ENCODE measurements around the gene SPEM3.

The SPEM3 gene

DNA sequence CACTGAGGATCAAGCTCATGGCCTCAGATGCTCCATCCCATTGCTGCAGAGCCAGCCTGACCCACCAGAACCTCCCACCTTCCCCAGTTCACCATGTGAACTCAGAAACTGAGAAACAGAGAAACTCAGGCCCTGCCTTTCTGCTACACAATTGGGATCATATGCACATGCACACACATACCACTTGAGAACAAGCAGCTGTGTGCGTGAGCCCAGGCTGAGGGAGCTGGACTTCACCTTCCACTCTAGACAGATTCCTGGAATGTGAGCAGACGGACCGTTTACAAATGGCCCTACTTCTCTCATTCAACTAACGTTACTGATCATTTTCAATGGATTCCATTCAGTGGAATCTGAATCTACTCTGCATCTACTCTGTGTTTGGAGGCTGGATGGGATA is 5.0 kb upstream of the SPEM3 start:
- DNase-seq, result no peak

DNA sequence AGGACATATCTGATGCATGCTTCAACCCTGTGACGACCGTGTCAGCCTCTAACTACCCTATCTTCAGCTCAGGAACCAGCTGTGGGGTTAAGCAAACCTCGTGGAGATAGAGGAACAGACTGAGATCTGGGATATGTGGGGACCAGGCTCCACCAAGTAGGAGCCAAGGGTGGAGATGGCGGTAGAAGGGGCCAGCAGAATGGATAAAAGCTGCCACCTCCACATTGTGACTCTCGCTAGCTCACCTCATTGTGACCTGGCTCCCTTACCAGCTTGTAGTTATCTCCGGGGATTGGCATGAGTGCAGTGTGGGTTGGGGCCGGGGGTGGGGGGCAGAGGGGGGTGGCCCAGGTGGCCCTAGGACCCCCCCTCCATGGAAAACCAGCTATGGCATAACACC is 3.3 kb upstream of the SPEM3 start, which contains the start of gene SPEM2:
Gene SPEM2, plus strand, starts transcription at position 301 of the 400 bp plus-strand sequence. Its CDS starts 73 bp downstream, at position 374.
- DNase-seq, result no peak

DNA sequence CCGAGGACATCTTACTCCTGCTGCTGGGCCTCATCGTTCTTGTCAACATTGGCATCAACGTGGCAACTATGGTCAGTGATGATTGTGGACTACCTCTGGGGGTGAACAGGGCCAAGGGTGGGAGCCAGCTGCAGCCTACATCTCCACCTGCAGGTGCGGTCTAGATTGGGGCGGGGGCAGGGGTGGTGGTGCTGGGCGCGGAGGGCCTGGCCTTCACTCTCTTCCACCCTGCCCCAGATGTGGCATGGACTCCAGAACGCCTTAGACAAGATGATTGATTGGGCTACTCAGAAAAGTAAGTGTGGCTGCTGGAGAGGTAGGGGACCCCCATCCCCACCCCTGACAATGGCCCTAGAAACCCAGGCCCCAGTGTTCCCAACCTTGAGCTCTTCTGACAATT is 2.9 kb upstream of the SPEM3 start:
- no peak for DNase-seq

DNA sequence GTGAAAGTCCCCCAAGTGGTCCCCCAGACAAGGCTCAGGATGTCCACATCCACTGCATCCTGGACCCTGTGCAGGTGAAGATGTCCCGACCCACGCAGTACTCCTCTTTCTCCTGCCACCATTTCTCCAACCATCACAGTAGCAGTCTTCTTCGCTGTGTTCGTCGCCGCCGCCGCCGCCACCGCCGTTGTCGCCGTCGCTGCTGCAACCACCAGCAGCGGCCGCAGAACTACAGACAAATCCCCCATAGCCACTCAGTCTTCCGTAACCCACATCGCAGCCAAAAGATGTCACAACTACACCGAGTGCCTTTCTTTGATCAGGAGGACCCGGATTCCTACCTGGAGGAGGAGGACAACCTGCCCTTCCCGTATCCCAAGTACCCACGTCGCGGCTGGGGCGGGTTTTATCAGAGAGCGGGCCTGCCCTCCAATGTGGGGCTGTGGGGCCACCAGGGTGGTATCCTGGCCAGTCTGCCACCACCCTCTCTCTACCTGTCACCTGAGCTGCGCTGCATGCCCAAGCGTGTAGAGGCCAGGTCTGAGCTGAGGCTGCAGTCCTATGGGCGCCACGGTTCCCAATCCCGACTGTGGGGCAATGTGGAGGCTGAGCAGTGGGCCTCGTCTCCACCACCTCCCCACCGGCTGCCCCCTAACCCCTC is 2.3 kb upstream of the SPEM3 start:
- no peak for DNase-seq

DNA sequence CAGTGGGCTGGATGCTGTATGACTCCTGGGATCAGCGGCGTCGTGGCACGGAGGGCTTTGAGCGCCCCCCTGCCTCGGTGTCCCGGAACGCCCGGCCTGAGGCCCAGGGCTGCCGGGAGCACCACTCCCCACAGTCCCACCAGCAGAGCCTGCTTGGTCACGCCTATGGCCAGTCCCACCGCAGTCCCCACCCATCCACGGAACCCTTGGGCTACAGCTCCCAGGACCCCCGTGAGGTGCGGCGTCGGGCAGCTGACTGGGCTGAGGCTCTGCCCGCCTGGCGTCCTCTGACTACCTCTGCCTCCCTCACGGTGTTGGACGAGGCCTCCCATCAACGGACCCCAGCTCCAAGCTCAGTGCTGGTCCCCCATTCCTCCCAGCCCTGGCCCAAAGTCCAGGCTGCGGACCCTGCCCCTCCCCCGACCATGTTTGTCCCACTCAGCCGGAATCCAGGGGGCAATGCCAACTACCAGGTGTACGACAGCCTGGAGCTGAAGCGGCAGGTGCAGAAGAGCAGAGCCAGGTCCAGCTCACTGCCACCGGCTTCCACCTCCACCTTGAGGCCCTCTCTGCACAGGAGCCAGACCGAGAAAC is 1.7 kb upstream of the SPEM3 start:
- DNase-seq, result no peak

DNA sequence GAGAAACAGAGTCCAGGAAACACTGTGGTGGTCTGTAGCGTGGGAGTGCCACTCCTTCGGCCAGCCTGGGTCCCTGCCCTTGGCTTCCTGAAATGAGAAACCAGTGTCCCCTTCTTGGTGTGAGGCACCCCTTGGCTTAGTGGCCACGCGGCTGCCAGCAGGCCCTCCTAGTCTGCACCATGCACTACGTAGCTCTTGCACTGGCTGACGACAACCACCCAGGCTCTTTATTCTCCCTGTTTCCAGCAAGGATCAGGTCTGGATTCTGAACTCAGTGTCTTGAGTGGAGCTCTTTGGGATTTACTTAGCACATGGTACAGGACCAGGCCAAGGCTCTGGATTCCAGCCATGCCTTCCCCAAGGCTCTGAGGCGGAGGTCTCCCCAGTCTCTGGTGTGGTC is 1.1 kb upstream of the SPEM3 start:
- DNase-seq, result no peak

DNA sequence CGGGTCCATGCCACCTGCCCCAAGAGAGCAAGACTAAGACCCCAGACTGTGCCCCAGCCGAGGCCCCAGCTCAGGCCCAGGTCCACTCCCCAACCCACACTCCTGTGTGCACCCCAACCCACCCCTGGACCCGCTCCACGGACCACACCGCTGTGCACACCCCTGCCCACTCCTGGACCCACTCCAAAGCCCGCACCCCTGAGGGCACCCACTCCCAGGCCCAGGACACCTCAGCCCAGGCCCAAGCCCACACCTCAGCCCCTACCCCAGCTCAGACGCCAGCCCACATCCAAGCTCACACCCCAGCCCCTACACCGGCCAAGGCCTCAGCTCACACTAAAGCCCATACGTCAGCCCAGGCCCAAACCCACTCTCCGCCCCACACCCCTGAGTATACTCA is 1.1 kb downstream of the SPEM3 start:
- DNase-seq, result no peak

DNA sequence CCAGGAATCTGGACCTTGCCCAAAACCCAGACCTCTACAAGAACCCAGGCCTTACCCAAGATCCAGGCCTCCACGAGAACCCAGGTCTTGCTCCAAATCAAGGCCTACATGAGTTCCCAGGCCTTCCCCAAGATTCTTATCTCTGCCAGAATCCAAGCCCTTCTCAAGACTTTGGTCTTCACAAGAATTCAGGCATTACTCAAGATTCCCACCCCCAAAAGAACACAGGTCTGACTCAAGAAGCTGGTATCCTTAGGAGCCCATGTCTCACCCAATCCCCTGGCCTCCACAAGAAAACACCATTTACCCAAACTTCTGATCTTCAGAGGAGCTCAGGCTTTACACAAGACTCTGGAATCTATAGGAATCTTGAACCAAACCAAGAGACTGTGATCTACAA is 2.6 kb downstream of the SPEM3 start:
- DNase-seq, result no peak

DNA sequence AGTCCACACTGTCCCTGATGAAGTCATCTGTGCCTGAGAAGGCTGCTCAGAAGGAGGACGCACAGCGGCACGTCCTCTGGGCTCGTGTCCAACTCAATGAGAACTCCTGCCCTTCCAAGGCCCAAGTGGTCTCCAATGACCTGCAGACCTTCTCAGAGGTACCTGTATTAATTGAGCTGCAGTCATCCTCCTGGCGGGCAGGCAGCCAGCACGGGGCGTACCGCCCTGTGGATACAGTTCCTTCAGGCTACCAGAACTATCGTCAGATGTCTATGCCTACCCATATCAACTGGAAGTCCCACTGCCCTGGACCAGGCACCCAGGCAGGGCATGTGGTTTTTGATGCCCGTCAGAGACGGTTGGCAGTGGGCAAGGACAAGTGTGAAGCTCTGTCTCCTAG is 3.6 kb downstream of the SPEM3 start:
- no peak for DNase-seq

DNA sequence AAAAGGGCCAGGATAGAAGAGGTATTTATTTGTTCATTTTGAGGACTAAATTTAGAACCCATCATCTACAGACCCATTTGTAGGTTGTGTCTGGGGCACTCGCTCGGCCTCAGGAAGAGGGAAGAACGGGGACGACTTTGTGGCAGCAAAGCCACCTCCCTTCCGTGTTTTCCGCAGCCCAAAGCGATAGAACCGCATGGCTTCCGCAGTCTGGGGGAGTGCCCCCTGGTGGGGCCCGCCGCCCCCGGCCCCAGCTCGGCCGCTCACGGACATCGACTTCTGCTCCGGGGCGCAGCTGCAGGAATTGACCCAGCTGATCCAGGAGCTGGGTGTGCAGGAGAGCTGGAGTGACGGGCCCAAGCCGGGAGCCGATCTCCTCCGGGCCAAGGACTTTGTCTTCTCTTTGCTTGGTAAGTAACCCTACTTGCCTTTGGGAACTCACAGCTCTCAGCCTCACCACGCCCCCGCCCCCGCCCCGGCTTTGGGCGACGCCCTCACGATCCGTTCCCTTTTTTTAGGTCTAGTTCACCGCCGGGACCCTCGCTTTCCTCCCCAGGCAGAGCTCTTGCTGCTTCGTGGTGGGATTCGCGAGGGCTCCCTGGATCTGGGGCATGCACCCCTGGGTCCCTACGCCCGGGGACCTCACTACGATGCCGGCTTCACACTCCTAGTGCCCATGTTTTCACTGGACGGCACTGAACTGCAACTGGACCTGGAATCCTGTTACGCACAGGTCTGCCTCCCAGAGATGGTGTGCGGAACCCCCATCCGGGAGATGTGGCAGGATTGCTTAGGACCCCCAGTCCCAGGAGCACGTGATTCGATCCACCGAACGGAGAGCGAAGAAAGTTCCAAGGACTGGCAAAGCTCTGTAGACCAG is 7.3 kb downstream of the SPEM3 start:
- no peak for DNase-seq

DNA sequence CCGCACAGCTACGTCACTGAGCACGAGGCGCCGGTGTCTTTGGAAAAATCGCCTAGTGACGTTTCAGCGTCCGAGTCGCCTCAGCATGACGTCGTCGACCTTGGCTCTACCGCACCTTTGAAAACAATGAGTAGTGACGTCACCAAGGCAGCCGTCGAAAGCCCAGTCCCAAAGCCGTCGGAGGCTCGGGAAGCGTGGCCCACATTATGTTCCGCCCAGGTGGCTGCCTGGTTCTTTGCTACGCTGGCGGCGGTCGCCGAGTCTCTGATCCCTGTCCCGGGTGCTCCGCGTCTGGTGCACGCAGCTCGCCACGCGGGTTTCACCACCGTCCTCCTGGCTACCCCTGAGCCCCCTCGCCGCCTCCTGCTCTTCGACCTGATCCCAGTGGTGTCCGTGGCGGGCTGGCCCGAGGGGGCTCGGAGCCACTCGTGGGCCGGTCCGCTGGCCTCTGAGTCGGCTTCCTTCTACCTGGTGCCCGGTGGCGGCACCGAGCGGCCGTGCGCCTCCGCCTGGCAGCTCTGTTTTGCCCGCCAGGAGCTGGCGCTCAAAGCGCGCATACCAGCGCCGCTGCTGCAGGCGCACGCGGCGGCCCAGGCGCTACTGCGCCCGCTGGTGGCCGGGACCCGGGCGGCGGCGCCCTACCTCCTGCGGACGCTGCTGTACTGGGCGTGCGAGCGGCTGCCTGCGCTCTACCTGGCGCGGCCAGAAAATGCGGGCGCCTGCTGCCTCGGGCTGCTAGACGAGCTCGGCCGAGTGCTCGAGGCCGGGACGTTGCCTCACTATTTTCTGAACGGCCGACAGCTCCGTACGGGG is 8.1 kb downstream of the SPEM3 start:
- DNase-seq, result peak; percentile 78

DNA sequence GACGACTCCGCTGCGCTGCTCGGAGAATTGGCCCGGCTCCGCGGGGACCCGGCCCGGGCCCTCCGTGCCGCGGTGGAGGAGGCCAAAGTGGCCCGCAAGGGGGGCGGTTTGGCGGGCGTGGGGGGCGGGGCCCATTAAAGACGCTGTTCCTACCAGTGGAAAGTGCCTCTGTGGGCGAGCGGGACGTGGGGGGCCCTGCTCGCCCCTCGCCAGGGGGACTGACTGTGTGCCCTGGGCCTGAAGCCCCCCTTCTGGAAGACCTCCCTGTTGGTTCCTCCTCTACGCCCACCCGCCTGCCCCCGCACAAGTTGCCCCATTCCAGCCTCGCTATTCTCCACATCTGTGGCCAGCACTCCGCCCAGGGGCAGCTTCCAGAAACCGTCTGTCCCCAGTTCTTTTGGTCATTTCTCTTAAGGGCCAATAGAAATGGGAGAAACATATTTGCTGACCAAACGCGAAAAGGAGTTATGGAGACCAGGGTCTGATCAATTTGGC is 8.8 kb downstream of the SPEM3 start:
- no peak for DNase-seq

DNA sequence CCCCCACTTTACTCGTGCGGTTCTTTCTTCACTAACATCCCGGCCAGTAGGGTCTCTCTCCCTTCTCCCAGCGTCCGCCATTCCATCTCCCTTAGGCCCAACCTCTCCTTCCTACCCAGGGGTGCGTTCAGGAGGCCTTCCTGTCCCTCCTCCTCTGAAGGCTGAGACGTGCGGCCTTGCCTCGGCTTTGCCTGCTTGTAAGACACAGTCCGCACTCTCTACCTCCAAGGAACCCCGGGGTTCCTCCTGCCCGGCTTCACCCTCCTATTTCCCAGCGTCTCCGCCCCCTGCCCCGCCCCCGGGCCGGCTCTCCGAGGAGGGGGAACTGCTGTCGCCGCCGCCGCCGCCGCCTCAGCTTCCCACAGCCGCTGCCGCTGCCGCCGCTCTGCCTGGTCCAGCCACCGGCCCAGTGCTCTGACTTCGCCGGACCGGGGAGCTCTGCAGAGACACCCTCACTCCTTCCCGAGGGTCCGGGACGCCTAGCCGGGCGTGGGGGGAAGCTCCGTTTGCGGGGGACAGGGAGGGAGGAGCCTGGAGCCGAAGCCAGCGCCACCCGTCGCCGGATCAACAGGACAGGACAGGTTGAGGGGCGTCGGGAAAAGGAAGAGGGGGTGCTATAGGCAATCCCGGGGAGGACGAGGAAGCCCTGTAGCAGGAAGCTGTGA is 9.4 kb downstream of the SPEM3 start:
- DNase-seq, result peak; percentile 70

DNA sequence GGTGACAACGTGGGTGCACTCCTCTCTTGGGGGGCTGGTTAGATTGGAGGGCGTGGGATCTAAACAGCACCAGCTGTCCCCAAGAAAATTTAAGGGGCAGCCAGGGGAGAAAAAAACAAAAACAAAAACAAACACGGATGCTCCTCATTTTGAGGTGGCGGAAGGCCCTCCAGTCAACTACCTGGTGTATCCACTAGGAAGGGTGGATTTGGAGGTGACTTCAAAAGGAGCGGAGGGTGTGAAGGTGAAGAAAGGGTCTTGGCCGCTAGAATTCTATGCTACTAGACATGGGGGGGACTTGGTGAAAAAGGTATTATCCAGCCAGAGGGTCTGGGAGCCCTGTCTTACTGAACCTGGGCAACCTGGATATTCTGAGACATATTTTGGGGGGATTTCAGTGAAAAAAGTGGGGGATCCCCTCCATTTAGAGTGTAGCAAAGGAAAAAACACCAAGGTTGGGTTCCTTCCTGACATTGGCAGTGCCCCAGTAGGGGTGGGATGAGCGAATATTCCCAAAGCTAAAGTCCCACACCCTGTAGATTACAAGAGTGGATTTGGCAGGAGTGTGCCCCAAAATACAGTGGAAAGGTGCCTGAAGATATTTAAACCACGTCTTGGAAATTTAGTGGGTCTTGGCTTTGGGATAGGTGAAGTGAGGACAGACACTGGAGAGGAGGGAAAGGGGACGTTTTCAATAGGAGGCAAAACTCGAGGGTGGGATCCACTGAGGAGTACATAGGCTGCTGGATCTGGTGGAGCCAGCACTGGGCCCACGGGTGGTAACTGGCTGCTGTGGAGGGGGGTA is 10.2 kb downstream of the SPEM3 start:
- DNase-seq, result no peak

DNA sequence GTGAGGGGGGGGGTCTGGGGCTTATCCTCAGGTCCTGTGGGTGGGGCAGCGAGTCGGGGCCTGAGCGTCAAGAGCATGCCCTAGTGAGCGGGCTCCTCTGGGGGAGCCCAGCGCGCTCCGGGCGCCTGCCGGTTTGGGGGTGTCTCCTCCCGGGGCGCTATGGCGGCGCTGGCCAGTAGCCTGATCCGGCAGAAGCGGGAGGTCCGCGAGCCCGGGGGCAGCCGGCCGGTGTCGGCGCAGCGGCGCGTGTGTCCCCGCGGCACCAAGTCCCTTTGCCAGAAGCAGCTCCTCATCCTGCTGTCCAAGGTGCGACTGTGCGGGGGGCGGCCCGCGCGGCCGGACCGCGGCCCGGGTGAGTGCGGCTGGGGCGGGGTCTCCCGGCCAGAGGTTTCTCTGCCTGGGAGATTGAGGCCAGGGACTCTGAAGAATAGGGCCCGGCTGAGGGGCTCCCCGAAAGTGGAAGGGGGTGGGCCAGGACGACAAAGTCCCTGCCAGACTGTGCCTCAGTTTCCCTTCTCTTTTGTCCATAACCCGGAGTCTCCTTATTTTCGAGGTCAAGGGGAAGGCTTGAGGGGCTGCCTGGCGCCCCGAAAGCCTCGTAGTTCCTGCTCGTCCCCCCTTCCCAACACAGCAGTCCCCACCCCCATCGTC is 10.9 kb downstream of the SPEM3 start, which contains the start of gene FGF11:
Gene FGF11, plus strand, starts transcription at position 51 of the 651 bp plus-strand sequence. Its CDS starts 109 bp downstream, at position 160.
- DNase-seq, result no peak

DNA sequence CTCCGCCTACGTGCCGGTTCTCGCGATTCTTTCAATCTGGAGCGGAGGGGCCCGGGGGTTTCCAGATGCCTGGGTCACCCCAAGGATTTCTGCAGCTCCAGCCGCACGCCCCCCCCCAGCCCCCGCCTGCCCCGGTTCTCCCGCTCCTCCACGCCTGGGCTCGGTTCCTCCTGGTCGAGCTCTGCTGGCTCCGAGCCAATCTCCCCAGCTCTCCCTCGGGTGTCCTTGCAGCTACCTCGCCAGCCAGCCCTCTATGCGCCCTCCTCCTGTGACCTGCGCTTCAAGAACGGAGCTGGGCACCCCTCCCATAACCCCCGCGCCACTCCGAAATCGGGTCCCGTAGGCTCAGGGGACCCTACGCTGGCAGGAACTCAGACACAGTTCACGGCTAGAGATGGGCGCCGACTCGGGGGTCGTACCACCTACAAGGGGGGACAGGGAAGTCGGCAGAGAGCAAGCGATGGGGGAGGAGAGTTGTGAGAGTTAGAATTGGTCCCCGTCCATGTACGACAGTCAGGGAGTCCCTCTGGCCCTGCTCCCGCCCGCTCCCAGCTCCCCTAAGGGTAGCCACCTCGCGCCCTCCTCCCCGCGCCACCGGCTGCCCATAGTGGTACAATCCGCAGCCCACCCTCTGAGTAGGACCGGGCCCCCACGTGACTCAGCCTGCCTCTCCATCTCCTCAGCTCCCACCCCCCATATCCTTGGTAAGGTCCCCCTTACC is 11.6 kb downstream of the SPEM3 start:
- peak; percentile 77 for DNase-seq

DNA sequence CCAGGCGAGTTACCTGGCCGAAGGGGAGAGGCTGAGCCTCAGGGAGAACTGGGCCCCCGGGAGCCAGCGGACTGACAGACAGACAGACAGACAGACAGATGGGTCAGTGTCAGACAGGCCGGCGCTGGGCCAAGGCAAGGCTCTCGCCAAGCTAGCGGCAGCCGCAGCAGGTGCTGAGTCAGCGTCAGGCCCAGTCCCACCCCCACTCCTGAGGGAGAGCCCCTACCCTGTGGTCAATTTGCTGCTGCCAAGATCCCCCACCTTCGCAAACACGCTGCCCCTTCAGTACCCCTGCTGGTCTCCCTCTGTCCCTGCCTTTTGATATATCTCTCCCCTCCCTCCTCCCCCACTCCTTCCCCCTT is 12.2 kb downstream of the SPEM3 start:
- DNase-seq, result peak; percentile 74

DNA sequence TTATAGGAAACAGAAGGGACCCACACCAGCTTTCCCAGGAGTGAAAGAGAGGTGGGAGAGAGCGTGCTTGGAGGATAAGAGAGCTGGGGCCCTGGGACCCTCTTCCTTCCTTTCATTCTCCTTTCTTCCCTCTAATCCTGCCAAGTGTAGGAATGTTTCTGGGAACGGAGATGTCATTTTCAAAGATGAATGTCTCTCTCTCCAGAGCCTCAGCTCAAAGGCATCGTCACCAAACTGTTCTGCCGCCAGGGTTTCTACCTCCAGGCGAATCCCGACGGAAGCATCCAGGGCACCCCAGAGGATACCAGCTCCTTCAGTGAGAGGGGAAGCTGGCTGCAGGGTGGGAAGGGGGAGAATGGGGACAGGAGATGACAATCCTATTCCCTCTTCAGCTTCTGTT is 12.6 kb downstream of the SPEM3 start:
- no peak for DNase-seq

DNA sequence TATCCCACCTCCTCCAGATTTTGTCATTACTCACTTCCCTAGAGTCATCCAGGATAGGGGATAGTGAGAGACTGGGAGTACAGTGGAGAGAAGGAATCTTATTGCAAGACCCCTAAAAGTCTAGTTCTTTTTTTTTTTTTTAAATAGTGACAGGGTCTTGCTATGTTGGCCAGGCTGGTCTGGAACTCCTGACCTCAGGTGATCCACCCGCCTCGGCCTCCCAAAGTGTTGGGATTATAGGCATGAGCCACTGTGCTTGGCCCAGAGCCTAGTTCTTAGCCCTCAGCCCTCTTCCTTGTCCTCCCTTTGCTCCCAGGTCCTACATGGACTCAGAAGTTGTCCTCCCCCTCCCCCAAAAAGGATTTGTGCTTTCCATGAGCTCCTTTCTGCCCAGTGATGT is 13.5 kb downstream of the SPEM3 start:
- DNase-seq, result no peak

All from right forelimb (tissue), 1 donor.